GM21717 (cell line): Measurements from ENCODE around the gene ZNF260.
"Not testable (repeated sequence)": the region's sequence is repeated elsewhere in the genome, so short reads cannot be mapped to it uniquely, and the experiment has no call there.

Experiments
- ATAC-seq: cut with Tn5 transposase; IDR thresholded peaks from one replicate; pipeline ENCODE4 v1.9.1; 2021; ENCODE audit warnings: mild to moderate bottlenecking, moderate library complexity; ENCODE audit not compliant: unreplicated experiment

Gene ZNF260

GRCh38 chr19:36528194-36528920 is at the start of gene ZNF260:
Gene ZNF260 (minus strand): TSS chr19:36528271. CDS start chr19:36515238, 13,033 bp downstream.
- ATAC-seq, result peak; percentile 79

- no peak for ATAC-seq
Measured at GRCh38 chr19:36577271-36577996, 49.4 kb upstream of the ZNF260 start.

GRCh38 chr19:36574741-36575140 is 46.7 kb upstream of the ZNF260 start:
- ATAC-seq, result no peak

GRCh38 chr19:36573895-36574720 is 46.0 kb upstream of the ZNF260 start:
- ATAC-seq, result no peak

GRCh38 chr19:36573020-36573894 is 45.2 kb upstream of the ZNF260 start, which contains the start of gene ZNF529:
Gene ZNF529 (minus strand): TSS chr19:36573292. CDS start chr19:36572346, 946 bp downstream.
- ATAC-seq, result peak; percentile 86

GRCh38 chr19:36572593-36573019 is 44.5 kb upstream of the ZNF260 start:
- ATAC-seq, result no peak

- ATAC-seq, result no peak
Measured at GRCh38 chr19:36564391-36564790, 36.3 kb upstream of the ZNF260 start.

- ATAC-seq, result no peak
Measured at GRCh38 chr19:36547001-36547732, 19.1 kb upstream of the ZNF260 start.

- peak; percentile 15 for ATAC-seq
Measured at GRCh38 chr19:36528921-36529518, 949 bp upstream of the ZNF260 start.

GRCh38 chr19:36527873-36528193 is 238 bp downstream of the ZNF260 start:
- no peak for ATAC-seq

- ATAC-seq, result no peak
Measured at GRCh38 chr19:36527341-36527740, 730 bp downstream of the ZNF260 start.

- no peak for ATAC-seq
Measured at GRCh38 chr19:36526581-36526980, 1.5 kb downstream of the ZNF260 start.

- ATAC-seq, result no peak
Measured at GRCh38 chr19:36524617-36525016, 3.5 kb downstream of the ZNF260 start.

- ATAC-seq, result no peak
Measured at GRCh38 chr19:36514012-36514612, 14.0 kb downstream of the ZNF260 start.

- ATAC-seq, result no peak
Measured at GRCh38 chr19:36508325-36508724, 19.7 kb downstream of the ZNF260 start.

- no peak for ATAC-seq
Measured at GRCh38 chr19:36501973-36502372, 26.1 kb downstream of the ZNF260 start.

GRCh38 chr19:36497001-36497400 is 31.1 kb downstream of the ZNF260 start:
- no peak for ATAC-seq

- not testable (repeated sequence) for ATAC-seq
Measured at GRCh38 chr19:36492689-36493453, 35.2 kb downstream of the ZNF260 start.
